HEK293T (cell line): ENCODE results near the gene COMP.

Source experiments
- ARNT ChIP-seq: fragments of 450-650 bp; IDR thresholded peaks from 2 replicates; pipeline ENCODE4 v1.6.1; 2017; ENCODE audit warnings: mild to moderate bottlenecking
- BHLHE40 ChIP-seq: fragments of 450-650 bp; IDR thresholded peaks from 2 replicates; pipeline ENCODE4 v1.6.1; 2016; ENCODE audit warnings: mild to moderate bottlenecking, moderate library complexity, borderline replicate concordance
- CTBP1 ChIP-seq: fragments of 450-650 bp; IDR thresholded peaks from 2 replicates; pipeline ENCODE4 v1.6.1; 2016; ENCODE audit warnings: borderline replicate concordance
- FOXA1 ChIP-seq: fragments of 450-650 bp; IDR thresholded peaks from 2 replicates; pipeline ENCODE4 v1.6.1; 2016; ENCODE audit warnings: mild to moderate bottlenecking
- FOXK2 ChIP-seq: fragments of 450-650 bp; IDR thresholded peaks from 2 replicates; pipeline ENCODE4 v1.6.1; 2016; ENCODE audit warnings: mild to moderate bottlenecking
- FOXM1 ChIP-seq: fragments of 450-650 bp; IDR thresholded peaks from 2 replicates; pipeline ENCODE4 v1.6.1; 2017; ENCODE audit warnings: mild to moderate bottlenecking, borderline replicate concordance
- HDGF ChIP-seq: fragments of 450-650 bp; IDR thresholded peaks from 2 replicates; pipeline ENCODE4 v1.6.1; 2017; ENCODE audit warnings: antibody characterized with exemption, borderline replicate concordance
- NFRKB ChIP-seq: fragments of 450-650 bp; IDR thresholded peaks from 2 replicates; pipeline ENCODE4 v1.6.1; 2016; ENCODE audit warnings: mild to moderate bottlenecking, moderate library complexity
- PKNOX1 ChIP-seq: fragments of 450-650 bp; IDR thresholded peaks from 2 replicates; pipeline ENCODE4 v1.6.1; 2016
- SP1 ChIP-seq: fragments of 450-650 bp; IDR thresholded peaks from 2 replicates; pipeline ENCODE4 v1.6.1; 2017
- SUZ12 ChIP-seq: fragments of 450-650 bp; IDR thresholded peaks from 2 replicates; pipeline ENCODE4 v1.6.1; 2016; ENCODE audit warnings: mild to moderate bottlenecking
- TARDBP ChIP-seq: fragments of 450-650 bp; IDR thresholded peaks from 2 replicates; pipeline ENCODE4 v1.6.1; 2016
- ZNF384 ChIP-seq: fragments of 450-650 bp; IDR thresholded peaks from 2 replicates; pipeline ENCODE4 v1.6.1; 2016

- TF ChIP-seq FOXA1 (no peak), NFRKB (no peak), SP1 (no peak), SUZ12 (no peak), FOXK2 (no peak), FOXM1 (no peak), BHLHE40 (no peak), CTBP1 (no peak), PKNOX1 (no peak), ARNT (no peak), TARDBP (no peak), ZNF384 (no peak), HDGF (no peak)
These were observed 47.2 kb downstream of the COMP start for GRCh38 chr19:18743784-18744418.
